NCI-H82 (cell line): ENCODE measurements around the gene ZFP30.

ENCODE experiments used
- DNase-seq: peaks from one replicate; lab custom pipeline; 2025; lab: John Stamatoyannopoulos, UW

Gene ZFP30

GRCh38 chr19:37564624-37565369 is 90.5 kb downstream of the ZFP30 start:
- DNase-seq, result no peak
